CD8-positive, alpha-beta memory T cell (primary cell): ENCODE results near the gene ZIM2. TPM values are rescaled to one million over a fixed set of nuclear protein-coding genes. Genes with fewer than 3 reads are reported as not detected.

Source experiments
- CTCF ChIA-PET: fragments of 350-600 bp; sonication (Branson Sonifier 250); formaldehyde crosslinking; loops from one replicate; lab custom pipeline; 2021; ENCODE audit warnings: antibody characterized with exemption; lab: Charles Lee
- POLR2A ChIA-PET: fragments of 350-600 bp; sonication (Branson Sonifier 250); formaldehyde crosslinking; loops from one replicate; lab custom pipeline; 2021; ENCODE audit warnings: antibody characterized with exemption; lab: Charles Lee
- DNase-seq, 5 donors: peaks; one replicate each; pipeline versions ENCODE4 v3.0.0 to v3.0.0-alpha.2; 2020 to 2022; ENCODE audit warnings: mixed read lengths in 1 of 5
- H3K27ac ChIP-seq: one replicate; pipeline ENCODE4 v1.7.0; 2013; ENCODE audit warnings: low read depth, mild to moderate bottlenecking, low read length, moderate library complexity
- H3K27me3 ChIP-seq: 2 replicates; pipeline ENCODE4 v1.7.0; 2013; ENCODE audit warnings: low read length, mild to moderate bottlenecking; ENCODE audit not compliant: insufficient read depth, poor library complexity, severe bottlenecking
- H3K36me3 ChIP-seq: 2 replicates; pipeline ENCODE4 v1.7.0; 2013; ENCODE audit warnings: mild to moderate bottlenecking, low read length, moderate library complexity; ENCODE audit not compliant: insufficient read depth
- H3K4me1 ChIP-seq: 2 replicates; pipeline ENCODE4 v1.7.0; 2013; ENCODE audit warnings: mild to moderate bottlenecking, low read length, moderate library complexity; ENCODE audit not compliant: insufficient read depth
- H3K4me3 ChIP-seq: 2 replicates; pipeline ENCODE4 v1.7.0; 2013; ENCODE audit warnings: mild to moderate bottlenecking, low read length
- H3K9me3 ChIP-seq: 2 replicates; pipeline ENCODE4 v1.7.0; 2013; ENCODE audit warnings: mild to moderate bottlenecking, low read length
- H3K27ac Mint-ChIP-seq, 8 donors: one replicate each; pipeline ENCODE4 v1.8.0; 2020 to 2021; ENCODE audit warnings: mixed read lengths in 8 of 8, mild to moderate bottlenecking in 6 of 8, inconsistent platforms in 3 of 8, moderate library complexity in 3 of 8
- H3K27me3 Mint-ChIP-seq, 2 donors: one replicate each; pipeline ENCODE4 v1.8.0; 2020 to 2021; ENCODE audit warnings: mixed read lengths in 2 of 2, mild to moderate bottlenecking in 1 of 2, moderate library complexity in 1 of 2
- H3K36me3 Mint-ChIP-seq, 3 donors: one replicate each; pipeline ENCODE4 v1.8.0; 2020 to 2021; ENCODE audit warnings: mixed read lengths in 3 of 3, inconsistent platforms in 1 of 3, mild to moderate bottlenecking in 1 of 3
- H3K4me1 Mint-ChIP-seq, 3 donors: one replicate each; pipeline ENCODE4 v1.8.0; 2020 to 2021; ENCODE audit warnings: mixed read lengths in 3 of 3, inconsistent platforms in 1 of 3, mild to moderate bottlenecking in 1 of 3
- H3K4me3 Mint-ChIP-seq, 7 donors: one replicate each; pipeline ENCODE4 v1.8.0; 2020 to 2021; ENCODE audit warnings: mixed read lengths in 7 of 7, mild to moderate bottlenecking in 6 of 7, moderate library complexity in 4 of 7, inconsistent platforms in 2 of 7
- H3K9me3 Mint-ChIP-seq, 5 donors: one replicate each; pipeline ENCODE4 v1.8.0; 2020 to 2022; ENCODE audit warnings: mixed read lengths in 5 of 5, mild to moderate bottlenecking in 3 of 5, moderate library complexity in 2 of 5, inconsistent platforms in 1 of 5
- polyA plus RNA-seq: library from polyadenylated mRNA; unstranded; fragments of 300-500 nt; fragmentation: Illumina TruSeq; gene quantifications from one replicate; pipeline ENCODE4 v1.2.3, GENCODE V29; 2021
- total RNA-seq, 2 experiments: library from RNA; stranded (reverse); gene quantifications; one replicate each; pipeline ENCODE4 v1.2.3, GENCODE V29; 2021

The ZIM2 gene
- total RNA-seq = not detected
- polyA plus RNA-seq = not detected

DNA sequence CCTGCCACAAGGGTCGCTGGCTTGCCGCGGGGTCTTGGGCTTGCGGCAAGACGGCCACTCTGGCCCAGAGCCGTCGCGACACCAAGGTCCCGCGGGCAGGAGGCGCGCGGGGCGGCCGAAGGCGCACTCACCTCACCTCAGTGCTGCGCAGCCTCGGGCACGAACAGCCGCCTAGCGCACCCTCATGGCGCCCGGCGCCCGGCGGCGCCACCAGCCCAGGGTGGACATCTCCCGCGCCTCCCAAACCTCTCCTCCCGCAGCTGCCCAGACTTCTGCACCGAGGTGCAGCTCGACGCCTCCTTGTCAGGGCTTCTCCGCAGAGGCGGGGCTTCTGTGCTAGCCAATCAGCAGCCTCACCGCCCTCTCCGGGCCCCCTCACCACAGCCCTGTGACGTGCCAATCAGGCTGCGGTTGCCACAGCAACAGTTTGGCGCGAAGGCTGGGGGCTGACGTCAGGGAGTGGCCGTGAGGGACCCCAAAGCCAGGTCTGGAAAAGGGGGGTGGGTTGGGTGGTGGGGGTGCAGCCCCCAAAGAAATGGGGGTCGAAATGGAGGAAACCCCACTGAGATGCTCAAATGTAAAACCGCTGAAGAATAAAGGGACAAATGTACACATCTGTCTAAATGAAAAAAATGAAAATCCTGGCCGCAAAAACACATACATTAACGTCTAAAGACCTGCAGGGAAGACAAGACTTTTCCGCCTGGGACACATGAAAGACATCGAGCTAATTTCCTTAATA, at the start of gene ZIM2, which contains the start of gene PEG3:
Gene ZIM2 (minus strand): TSS at position 276 of the 742 bp plus-strand sequence. CDS start 16,449 bp downstream, outside the sequence.
Gene PEG3 (minus strand): TSS at position 276 of the 742 bp plus-strand sequence. CDS start 16,071 bp downstream, outside the sequence.
- H3K4me3 Mint-ChIP-seq = peak within 1 kb of the TSS in 2 of 7 donors; percentile 3 to 7
- peaks cover 18 to 45% (median 38%) of the 10 kb centered on the region in 5 donors for H3K9me3 Mint-ChIP-seq
- no peak within 1 kb of the TSS for H3K4me3 ChIP-seq
- no peaks in the 10 kb centered on the region for H3K36me3 ChIP-seq
- CTCF ChIA-PET = no interaction called here
- no peaks in the 10 kb centered on the region for H3K4me1 Mint-ChIP-seq
- peaks cover 17 to 30% of the 10 kb centered on the region in 2 donors for H3K27me3 Mint-ChIP-seq
- no peaks in the 10 kb centered on the region for H3K27me3 ChIP-seq
- H3K4me1 ChIP-seq = no peaks in the 10 kb centered on the region
- H3K9me3 ChIP-seq = no peaks in the 10 kb centered on the region
- no peak within 1 kb of the TSS for H3K27ac ChIP-seq
- no peak within 1 kb of the TSS for H3K27ac Mint-ChIP-seq
- POLR2A ChIA-PET = no interaction called here
- peaks cover 0 to 5% (median 0%) of the 10 kb centered on the region in 3 donors for H3K36me3 Mint-ChIP-seq
- no peak for DNase-seq

DNA sequence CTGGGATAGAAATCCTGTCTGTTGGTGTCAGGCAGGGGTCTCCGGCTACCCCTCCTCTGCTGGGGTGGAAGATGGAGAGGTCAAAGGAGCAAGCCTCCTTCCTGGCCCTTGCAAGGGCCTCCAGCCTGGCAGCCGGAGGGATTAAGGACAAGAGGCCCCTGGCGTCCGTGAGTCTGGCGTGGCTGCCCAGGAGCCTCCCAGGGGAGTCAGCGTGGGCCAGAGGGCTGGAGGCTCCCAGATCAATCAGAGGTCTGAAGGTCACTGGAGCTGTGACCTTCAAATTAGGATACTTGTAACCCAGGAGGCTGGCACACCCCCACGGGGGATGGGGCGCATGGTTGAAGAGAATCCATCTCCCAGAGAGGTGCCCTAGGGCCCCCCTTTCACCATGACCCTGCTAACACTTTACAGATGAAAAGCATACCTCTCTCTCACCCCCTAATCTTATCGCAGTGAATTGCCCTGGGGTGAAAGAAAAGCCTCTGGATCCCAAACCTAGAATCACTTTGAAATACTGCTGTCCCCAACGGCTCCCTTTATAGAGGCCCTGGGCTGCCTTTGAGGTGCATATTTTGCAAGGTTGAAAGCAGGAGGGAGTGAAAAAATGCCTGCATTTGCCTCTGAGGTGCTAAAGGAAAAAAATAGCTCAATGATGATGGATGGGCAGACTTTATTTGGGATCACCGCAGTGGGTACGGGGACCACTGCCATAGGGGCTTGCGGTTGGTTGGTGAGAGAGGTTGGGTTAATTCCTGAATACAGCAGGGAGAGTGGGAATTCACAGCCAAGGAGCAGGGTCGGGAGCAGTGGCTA, 44.9 kb upstream of the ZIM2 start:
- POLR2A ChIA-PET = no interaction called here
- no peak overlapping the region for H3K4me3 Mint-ChIP-seq
- no peaks in the 10 kb centered on the region for H3K4me1 Mint-ChIP-seq
- H3K36me3 Mint-ChIP-seq = peaks cover 0 to 3% (median 0%) of the 10 kb centered on the region in 3 donors
- H3K9me3 Mint-ChIP-seq = peaks cover 28 to 48% (median 34%) of the 10 kb centered on the region in 5 donors
- no peaks in the 10 kb centered on the region for H3K9me3 ChIP-seq
- CTCF ChIA-PET = no interaction called here
- H3K27me3 ChIP-seq = no peaks in the 10 kb centered on the region
- no peaks in the 10 kb centered on the region for H3K4me1 ChIP-seq
- H3K27ac ChIP-seq = no peak overlapping the region
- no peak for DNase-seq
- H3K27me3 Mint-ChIP-seq = peaks cover 4 to 6% of the 10 kb centered on the region in 2 donors
- no peaks in the 10 kb centered on the region for H3K36me3 ChIP-seq
- H3K4me3 ChIP-seq = no peak overlapping the region
- H3K27ac Mint-ChIP-seq = no peak overlapping the region

DNA sequence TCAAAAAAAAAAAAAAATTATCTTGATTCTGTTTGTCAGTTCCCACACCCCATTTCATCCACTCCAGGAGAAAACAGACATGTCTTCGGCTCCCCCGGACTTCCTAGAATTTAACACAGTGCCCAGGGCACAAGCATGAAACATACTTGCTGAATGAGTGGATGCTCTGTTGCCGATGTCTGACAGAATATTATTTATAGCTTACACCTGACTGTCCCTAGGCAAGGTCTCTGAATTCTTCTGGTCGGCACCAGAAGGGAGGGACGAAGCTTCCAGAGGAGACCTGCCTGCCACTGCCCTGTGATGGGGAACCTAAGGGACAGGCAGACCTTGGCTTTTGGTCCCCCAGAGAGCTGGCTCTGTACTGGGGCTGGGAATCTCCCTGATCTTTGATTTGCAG, 43.9 kb upstream of the ZIM2 start:
- Mint-ChIP-seq H3K27me3 (peaks cover 3 to 4% of the 10 kb centered on the region in 2 donors), H3K4me1 (no peaks in the 10 kb centered on the region), H3K27ac (no peak overlapping the region), H3K36me3 (peaks cover 0 to 3% (median 0%) of the 10 kb centered on the region in 3 donors), H3K9me3 (peaks cover 24 to 49% (median 35%) of the 10 kb centered on the region in 5 donors), H3K4me3 (no peak overlapping the region)
- H3K4me3 ChIP-seq = no peak overlapping the region
- ChIA-PET CTCF (no interaction called here), POLR2A (no interaction called here)
- no peaks in the 10 kb centered on the region for H3K4me1 ChIP-seq
- H3K36me3 ChIP-seq = no peaks in the 10 kb centered on the region
- H3K27ac ChIP-seq = no peak overlapping the region
- no peaks in the 10 kb centered on the region for H3K9me3 ChIP-seq
- no peak for DNase-seq
- no peaks in the 10 kb centered on the region for H3K27me3 ChIP-seq

DNA sequence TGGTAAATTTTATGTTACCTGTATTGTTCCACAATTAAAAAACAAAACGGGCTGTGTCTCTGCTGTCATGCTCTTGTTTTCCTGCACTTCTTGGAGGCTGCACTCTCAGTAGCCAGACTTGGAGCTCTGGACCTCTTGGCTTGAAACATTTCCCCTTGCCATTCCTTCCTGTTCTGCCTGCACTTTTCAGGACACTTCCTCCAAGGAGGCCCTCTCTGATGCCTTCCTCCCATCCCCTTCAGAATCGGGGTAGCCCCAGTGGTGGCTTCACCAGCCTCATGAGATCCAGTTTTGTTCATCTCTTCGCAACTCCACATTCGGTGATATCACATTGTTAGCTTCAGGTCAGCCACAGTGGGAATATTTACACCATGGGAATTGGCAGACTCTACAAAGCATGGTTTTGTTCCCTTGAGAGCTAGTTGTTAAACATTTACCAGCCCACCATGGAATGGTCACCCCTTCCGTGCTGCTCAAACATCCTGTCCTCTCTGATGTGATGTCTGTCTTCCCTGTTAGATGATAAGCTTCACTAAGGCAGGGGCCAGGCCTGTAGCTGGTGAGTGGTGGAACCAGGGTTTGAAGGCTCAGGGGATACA, 40.2 kb upstream of the ZIM2 start:
- peaks cover 0 to 2% (median 0%) of the 10 kb centered on the region in 3 donors for H3K36me3 Mint-ChIP-seq
- H3K27ac ChIP-seq = no peak overlapping the region
- no peaks in the 10 kb centered on the region for H3K36me3 ChIP-seq
- peaks cover 7 to 50% (median 31%) of the 10 kb centered on the region in 5 donors for H3K9me3 Mint-ChIP-seq
- H3K4me3 ChIP-seq = no peak overlapping the region
- no peaks in the 10 kb centered on the region for H3K4me1 Mint-ChIP-seq
- no peaks in the 10 kb centered on the region for H3K9me3 ChIP-seq
- H3K4me3 Mint-ChIP-seq = no peak overlapping the region
- H3K27me3 ChIP-seq = no peaks in the 10 kb centered on the region
- no peak for DNase-seq
- CTCF ChIA-PET = no interaction called here
- no peaks in the 10 kb centered on the region for H3K4me1 ChIP-seq
- H3K27ac Mint-ChIP-seq = no peak overlapping the region
- peaks cover 0 to 4% of the 10 kb centered on the region in 2 donors for H3K27me3 Mint-ChIP-seq
- POLR2A ChIA-PET = no interaction called here

DNA sequence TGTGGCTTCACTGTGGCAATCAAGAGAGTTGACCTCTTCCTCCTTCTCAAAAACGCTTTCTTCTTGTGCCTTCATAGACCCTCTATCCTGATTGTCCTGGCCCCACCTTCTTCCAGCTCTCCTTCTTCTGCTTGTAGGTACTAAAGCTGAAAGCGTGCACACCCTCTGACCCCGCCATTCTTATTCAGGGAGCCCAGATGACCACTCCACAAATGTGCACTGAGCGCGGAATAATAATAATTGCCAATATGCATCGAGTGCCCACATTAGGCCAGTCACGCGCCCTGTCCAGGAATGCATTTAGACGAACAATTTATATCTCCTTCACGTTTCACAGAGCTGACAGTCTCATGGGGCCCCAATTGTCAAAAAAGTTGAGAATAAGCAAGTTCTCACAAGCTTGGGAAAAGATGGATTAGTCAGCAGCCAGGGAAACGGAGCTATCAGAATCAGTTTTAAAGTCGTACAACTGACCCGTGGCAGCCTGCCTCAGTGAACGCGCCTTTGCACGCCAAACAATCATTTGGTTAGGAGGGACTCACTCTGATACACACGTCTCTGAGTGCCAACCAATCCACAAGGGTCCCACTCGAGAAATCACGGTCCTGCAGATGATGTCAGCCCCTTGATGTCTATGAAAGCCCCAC, 36.7 kb upstream of the ZIM2 start:
- ChIA-PET POLR2A (no interaction called here), CTCF (no interaction called here)
- no peak overlapping the region for H3K4me3 ChIP-seq
- H3K27me3 ChIP-seq = no peaks in the 10 kb centered on the region
- peaks cover 0 to 8% (median 1%) of the 10 kb centered on the region in 3 donors for H3K36me3 Mint-ChIP-seq
- no peaks in the 10 kb centered on the region for H3K36me3 ChIP-seq
- peaks cover 5% of the 10 kb centered on the region for H3K9me3 ChIP-seq
- no peak overlapping the region for H3K4me3 Mint-ChIP-seq
- no peak for DNase-seq
- H3K4me1 ChIP-seq = no peaks in the 10 kb centered on the region
- H3K27ac Mint-ChIP-seq = no peak overlapping the region
- H3K9me3 Mint-ChIP-seq = peaks cover 17 to 64% (median 47%) of the 10 kb centered on the region in 5 donors
- H3K4me1 Mint-ChIP-seq = no peaks in the 10 kb centered on the region
- H3K27me3 Mint-ChIP-seq = peaks cover 0 to 9% of the 10 kb centered on the region in 2 donors
- H3K27ac ChIP-seq = no peak overlapping the region

DNA sequence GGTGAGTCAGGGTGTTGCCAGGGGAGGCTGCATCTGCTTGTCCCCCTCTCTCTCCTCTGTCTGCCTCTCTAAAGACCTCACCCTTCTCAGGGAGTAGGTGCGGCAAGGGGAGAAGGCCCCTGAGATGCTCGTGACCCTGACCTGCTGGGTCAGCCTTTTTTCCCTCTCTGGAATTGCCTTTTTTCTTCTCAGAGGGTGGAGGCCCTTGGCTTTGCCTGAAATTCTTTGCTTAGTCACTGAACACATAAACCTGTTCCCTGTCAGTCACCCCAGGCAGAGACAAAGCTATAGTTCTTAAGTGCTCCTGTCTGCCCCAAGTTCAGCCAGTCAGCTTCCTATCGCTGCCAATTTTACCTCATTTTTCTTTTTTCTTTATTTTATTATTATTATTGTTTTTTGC, 35.2 kb upstream of the ZIM2 start:
- Histone ChIP-seq H3K36me3 (no peaks in the 10 kb centered on the region), H3K4me3 (no peak overlapping the region), H3K27ac (no peak overlapping the region), H3K27me3 (no peaks in the 10 kb centered on the region), H3K9me3 (peaks cover 5% of the 10 kb centered on the region), H3K4me1 (no peaks in the 10 kb centered on the region)
- Mint-ChIP-seq H3K9me3 (peaks cover 17 to 70% (median 51%) of the 10 kb centered on the region in 5 donors), H3K4me3 (no peak overlapping the region), H3K27me3 (peaks cover 0 to 7% of the 10 kb centered on the region in 2 donors), H3K4me1 (no peaks in the 10 kb centered on the region), H3K36me3 (peaks cover 0 to 8% (median 1%) of the 10 kb centered on the region in 3 donors), H3K27ac (no peak overlapping the region)
- no peak for DNase-seq
- CTCF ChIA-PET = no interaction called here
- POLR2A ChIA-PET = no interaction called here

DNA sequence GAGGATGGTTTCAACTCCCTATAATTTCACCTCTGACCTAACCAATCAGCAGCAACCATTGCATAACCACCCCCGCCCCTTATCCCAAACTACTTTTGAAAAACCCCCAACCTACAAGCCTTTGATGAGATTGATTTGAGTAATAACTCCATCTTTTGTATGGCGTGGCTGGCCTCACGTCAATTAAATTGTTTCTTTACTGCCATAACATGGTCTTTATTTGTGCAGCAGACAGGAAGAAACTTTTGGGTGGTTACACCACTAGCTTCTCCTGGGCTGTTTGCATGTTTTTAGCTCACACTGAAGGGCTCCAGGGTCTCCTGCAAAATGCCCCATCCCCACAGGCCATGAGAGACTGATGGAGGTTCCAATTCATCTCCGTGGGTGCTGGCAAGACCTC, 34.0 kb upstream of the ZIM2 start:
- DNase-seq = no peak
- ChIA-PET POLR2A (no interaction called here), CTCF (no interaction called here)
- Histone ChIP-seq H3K9me3 (peaks cover 5% of the 10 kb centered on the region), H3K36me3 (no peaks in the 10 kb centered on the region), H3K4me1 (no peaks in the 10 kb centered on the region), H3K27ac (no peak overlapping the region), H3K4me3 (no peak overlapping the region), H3K27me3 (no peaks in the 10 kb centered on the region)
- Mint-ChIP-seq H3K4me3 (no peak overlapping the region), H3K9me3 (peaks cover 17 to 69% (median 53%) of the 10 kb centered on the region in 5 donors), H3K36me3 (peaks cover 0 to 8% (median 1%) of the 10 kb centered on the region in 3 donors), H3K27me3 (peaks cover 4 to 9% of the 10 kb centered on the region in 2 donors), H3K27ac (no peak overlapping the region), H3K4me1 (no peaks in the 10 kb centered on the region)
